ENCODE data around the gene CDK5R2.

DNA sequence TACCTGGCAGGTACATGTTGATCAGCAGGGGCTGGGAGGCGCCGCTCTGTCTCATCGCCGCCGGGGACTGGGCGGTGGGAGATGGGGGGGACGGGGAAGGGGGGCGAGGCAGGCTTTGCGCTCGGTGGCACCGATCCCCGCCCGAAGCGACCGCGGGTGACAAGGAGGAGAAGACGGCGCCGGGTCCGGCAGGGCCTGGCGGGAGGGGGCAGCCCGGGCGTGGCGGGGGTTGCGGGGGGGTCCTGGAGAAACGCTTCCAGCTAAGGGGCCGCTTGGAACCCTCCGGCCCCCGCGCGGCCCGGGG is 25.5 kb downstream of the CDK5R2 start, which contains the start of gene FEV:
- TF ChIP-seq, protein P1, sequence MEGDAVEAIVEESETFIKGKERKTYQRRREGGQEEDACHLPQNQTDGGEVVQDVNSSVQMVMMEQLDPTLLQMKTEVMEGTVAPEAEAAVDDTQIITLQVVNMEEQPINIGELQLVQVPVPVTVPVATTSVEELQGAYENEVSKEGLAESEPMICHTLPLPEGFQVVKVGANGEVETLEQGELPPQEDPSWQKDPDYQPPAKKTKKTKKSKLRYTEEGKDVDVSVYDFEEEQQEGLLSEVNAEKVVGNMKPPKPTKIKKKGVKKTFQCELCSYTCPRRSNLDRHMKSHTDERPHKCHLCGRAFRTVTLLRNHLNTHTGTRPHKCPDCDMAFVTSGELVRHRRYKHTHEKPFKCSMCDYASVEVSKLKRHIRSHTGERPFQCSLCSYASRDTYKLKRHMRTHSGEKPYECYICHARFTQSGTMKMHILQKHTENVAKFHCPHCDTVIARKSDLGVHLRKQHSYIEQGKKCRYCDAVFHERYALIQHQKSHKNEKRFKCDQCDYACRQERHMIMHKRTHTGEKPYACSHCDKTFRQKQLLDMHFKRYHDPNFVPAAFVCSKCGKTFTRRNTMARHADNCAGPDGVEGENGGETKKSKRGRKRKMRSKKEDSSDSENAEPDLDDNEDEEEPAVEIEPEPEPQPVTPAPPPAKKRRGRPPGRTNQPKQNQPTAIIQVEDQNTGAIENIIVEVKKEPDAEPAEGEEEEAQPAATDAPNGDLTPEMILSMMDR (conservative IDR thresholded peaks at IDR 0.05 in 1 of 2, IDR thresholded peaks at IDR 0.05 in 1 of 2; ENCODE audit: low read depth in 1 of 2, low read length in 2 of 2): no peak
- TF ChIP-seq EZH2 (IDR thresholded peaks at IDR 0.05; ENCODE audit: low read length, missing control alignments): no peak

Data from fibroblast of lung (primary cell).